NOMO-1 treated with dmso at 0.1 percent for 144 hours (cell line): Measurements from ENCODE around the gene ADGRE1.
"Not testable (repeated sequence)": the region's sequence is repeated elsewhere in the genome, so short reads cannot be mapped to it uniquely, and the experiment has no call there.

Experiments
- DNase-seq: peaks from one replicate; lab custom pipeline; 2025; ENCODE audit not compliant: unreplicated experiment; lab: John Stamatoyannopoulos, UW

ADGRE1 gene, protein sequence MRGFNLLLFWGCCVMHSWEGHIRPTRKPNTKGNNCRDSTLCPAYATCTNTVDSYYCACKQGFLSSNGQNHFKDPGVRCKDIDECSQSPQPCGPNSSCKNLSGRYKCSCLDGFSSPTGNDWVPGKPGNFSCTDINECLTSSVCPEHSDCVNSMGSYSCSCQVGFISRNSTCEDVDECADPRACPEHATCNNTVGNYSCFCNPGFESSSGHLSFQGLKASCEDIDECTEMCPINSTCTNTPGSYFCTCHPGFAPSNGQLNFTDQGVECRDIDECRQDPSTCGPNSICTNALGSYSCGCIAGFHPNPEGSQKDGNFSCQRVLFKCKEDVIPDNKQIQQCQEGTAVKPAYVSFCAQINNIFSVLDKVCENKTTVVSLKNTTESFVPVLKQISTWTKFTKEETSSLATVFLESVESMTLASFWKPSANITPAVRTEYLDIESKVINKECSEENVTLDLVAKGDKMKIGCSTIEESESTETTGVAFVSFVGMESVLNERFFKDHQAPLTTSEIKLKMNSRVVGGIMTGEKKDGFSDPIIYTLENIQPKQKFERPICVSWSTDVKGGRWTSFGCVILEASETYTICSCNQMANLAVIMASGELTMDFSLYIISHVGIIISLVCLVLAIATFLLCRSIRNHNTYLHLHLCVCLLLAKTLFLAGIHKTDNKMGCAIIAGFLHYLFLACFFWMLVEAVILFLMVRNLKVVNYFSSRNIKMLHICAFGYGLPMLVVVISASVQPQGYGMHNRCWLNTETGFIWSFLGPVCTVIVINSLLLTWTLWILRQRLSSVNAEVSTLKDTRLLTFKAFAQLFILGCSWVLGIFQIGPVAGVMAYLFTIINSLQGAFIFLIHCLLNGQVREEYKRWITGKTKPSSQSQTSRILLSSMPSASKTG

DNA sequence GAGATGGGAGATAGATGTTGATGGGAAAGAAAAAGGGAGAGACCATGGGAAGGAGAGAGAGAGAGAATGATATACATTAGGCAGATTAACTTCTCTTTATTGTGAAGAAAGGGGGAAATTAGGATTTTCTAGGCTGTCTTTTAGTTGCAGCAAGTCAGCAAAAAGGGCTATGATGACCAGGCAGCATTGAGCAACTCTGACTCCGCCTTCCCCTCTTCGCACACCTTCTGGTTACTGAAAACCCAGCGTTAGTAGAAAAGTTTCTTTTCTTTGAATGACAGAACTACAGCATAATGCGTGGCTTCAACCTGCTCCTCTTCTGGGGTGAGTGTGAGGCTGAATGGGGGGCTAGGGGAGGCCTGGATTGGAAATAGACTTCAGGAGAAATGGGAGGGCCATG is at the start of gene ADGRE1:
Gene ADGRE1, plus strand, starts transcription at position 264 of the 400 bp plus-strand sequence. Its CDS starts 30 bp downstream, at position 294.
- DNase-seq, result peak; percentile 77

DNA sequence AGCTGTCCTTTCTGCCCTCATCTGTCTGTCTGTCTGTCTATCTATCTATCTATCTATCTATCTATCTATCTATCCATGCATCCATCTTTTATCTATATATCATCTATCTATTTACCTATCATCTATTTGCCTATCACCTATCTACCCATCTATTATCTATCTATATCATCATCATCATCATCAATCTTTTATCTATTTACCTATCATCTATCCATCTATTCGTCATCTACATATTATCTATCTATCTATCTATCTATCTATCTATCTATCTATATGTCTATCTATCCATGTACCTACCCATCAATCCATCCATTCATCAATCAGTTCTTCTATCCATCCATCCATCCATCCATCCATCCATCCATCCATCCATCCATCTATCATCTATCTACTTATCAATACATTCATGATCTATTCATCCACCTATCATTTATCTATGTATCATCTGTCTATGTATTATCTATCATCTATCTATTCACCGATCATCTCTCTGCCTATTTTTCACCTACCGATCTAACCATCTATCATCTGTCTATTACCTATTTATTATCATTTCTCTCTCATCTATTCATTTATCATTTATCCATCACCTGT is 49.2 kb upstream of the ADGRE1 start:
- DNase-seq, result no peak

DNA sequence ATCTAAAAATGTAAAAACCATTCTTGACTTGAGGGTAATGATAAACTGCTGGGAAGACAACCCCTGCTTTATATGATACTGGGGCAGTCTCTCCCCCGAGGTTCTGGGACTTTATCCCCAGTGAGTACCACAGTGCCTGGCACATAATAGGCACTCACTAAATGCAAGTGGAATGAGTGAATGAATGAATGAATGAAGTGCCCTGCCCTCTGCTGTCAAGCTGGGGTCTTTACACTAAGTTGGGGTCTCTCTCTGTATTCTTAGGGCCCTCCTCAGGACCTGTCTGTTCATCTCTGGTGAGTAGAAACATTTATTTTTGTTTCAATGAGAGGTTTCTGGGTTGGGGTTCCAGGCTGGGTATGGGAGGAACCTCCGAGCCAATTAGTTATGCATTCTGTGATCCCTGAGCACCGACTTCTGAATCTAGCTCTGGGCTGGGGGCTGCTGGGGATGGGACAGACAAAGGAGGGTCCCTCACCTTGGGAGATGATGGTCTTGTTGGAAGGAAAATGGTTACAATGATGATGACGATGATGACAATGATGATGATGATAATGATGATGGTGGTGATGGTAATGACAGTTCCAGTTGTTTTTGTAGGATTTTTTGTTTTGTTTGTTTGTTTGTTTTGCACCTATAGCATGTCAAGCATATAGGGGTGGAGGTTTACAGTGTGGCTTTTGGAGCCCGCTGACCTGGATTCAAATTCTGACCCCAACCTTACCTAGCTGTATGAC is 44.3 kb upstream of the ADGRE1 start:
- no peak for DNase-seq

DNA sequence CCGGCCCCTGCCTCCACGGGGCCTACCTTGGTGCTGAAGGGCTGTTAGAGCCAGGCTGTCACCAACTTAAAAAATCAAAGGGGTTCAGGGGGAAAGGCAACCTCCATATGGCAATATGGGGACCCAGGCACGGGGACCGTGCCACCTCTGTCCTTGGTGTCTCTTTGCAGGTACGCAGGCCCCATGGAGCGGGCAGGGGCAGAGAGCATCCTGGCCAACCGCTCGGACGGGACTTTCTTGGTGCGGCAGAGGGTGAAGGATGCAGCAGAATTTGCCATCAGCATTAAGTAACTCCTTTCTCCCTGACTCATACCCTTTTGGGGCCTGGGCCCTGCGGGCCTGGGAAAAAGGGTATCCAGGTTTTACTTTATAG is 39.6 kb upstream of the ADGRE1 start:
- no peak for DNase-seq

DNA sequence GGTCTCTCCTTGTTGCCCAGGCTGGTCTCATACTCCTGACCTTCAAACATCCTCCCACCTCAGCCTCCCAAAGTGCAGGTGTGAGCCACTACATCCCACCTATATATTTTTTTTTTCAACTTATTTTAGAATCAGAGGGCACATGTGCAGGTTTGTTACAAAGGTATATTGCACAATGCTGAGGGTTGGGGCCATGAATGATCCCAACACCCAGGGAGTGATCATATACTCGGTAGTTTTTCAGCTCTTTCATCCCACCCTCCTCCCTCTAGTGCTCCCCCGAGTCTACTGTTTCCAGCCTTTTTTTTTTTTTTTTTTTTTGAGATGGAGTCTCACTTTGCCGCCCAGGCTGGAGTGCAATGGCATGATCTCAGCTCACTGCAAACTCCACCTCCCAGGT is 38.4 kb upstream of the ADGRE1 start:
- DNase-seq, result no peak

DNA sequence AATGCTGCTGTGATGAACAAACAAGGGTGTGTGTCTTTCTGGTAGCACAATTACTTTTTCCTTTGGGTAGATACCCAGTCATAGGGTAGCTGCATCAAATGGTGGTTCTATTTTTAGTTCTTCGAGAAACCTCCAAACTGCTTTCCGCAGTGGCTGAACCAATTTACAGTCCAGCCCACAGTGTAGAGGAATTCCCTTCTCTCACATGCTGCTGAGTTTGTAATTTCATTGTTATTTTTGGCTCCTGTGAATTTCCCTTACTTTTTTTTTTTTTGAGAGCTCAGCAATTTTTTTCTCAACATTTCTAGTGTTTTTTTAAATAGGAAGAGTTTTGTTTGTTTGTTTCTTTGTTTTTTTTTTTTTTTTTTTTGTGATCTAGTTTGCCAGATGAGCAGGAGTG is 37.5 kb upstream of the ADGRE1 start:
- no peak for DNase-seq

DNA sequence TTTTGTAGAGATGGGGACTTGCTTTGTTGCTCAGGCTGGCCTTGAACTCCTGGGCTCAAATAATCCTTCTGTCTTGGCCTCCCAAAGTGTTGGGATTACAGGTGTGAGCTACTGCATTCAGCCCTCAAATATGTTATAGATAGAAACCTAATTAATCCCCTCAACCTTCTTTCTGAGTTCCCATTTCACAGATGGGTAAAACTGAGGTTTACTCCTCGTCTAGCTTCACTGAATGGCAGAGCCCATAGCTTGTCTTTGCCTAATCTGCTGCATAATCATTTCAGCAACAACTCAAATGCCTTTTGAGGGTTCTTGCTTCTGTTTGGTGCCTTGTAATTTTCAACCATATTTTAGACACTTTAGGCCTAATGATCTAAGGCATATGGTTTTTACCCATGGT is 36.0 kb upstream of the ADGRE1 start:
- DNase-seq, result no peak

DNA sequence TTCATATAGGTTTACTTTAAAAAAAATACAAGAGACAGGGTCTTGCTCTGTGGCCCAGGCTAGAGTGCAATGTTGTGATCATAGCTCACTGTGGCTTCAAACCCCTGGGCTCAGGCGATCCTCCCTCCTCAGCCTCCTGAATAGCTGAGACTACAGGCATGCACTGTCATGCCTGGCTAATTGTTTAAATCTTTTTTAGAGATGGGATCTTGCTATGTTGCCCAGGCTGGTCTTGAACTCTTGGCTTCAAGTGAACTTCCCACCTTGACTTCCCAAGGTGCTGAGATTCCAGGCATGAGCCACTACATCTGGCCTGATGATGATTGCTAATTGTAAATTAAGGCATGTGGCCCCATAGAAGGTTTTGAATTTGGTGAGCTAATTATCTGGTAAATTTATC is 35.4 kb upstream of the ADGRE1 start:
- DNase-seq, result no peak

DNA sequence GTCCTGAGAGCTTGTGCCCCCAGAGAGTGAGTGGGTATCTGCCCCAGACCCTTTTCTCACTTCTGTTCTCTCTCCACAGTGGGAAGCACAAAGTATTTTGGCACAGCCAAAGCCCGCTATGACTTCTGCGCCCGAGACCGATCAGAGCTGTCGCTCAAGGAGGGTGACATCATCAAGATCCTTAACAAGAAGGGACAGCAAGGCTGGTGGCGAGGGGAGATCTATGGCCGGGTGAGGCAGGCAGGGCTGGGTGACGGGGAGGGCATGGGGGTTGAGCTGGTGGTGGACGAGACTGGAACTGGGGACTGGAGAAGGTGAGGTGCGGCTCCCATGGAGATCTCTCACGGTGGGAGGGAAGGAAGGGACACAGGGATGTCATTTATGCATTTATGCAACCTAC is 33.5 kb upstream of the ADGRE1 start:
- no peak for DNase-seq

DNA sequence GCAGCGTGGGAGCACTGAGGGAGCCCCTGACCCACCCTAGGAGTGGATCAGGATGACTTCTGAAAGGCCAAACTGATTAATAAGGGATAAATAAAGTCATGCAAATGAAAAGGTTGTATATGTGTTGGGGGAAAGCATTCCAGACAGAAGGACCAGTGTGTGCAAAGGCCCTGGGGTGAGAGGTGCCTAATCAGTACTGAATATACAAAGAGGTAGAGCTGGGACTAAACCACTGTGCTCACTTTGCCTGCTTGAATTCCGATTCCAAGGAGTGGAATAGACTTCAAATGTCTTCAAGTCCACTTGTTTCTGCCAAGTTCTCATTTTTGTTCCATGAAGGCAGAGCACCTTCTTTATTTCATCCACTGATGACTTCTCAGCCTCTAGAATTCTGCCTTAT is 32.6 kb upstream of the ADGRE1 start:
- no peak for DNase-seq

DNA sequence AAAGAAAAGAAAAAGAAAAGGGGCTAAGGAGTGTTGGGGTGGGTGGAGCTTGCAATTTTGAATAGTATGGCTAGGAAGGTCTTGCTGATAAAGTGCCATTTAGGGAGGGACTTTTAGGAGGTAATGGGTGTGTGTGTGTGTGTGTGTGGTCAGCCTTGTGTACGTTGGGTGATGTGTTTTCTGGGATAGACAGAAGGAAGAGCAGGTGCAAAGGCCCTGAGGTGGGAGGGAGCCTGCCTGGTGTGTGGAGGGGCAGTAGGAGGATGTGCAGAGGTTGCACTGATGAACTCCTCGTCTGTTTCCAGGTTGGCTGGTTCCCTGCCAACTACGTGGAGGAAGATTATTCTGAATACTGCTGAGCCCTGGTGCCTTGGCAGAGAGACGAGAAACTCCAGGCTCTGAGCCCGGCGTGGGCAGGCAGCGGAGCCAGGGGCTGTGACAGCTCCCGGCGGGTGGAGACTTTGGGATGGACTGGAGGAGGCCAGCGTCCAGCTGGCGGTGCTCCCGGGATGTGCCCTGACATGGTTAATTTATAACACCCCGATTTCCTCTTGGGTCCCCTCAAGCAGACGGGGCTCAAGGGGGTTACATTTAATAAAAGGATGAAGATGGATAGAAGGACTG is 30.5 kb upstream of the ADGRE1 start:
- no peak for DNase-seq

DNA sequence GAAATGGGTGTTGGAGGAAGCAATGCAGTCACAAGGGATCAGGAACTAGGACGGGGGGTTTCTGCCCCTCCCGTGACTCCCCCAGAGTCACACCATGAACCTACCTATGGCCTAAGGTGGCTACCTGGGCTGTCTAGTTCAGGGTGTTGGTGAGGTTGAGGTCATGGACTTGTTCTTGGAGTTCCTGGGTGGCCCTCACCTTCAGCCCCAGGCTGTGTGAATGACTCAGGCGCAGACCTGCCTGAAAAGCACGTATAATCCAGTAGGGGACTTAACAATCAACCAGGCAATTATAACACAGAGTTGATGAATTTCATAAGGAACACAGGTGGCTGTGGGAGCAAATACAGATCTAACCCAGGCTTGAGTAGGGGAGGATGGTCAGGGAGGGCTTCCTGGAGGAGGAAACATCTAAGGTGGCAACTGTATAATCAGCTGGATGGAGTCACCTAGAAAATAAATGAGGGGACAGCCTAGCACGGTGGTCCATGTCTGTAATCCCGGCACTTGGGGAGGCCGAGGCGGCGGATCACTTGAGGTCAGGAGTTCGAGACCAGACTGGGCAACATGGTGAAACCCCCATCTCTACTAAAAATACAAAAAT is 25.6 kb upstream of the ADGRE1 start:
- no peak for DNase-seq

DNA sequence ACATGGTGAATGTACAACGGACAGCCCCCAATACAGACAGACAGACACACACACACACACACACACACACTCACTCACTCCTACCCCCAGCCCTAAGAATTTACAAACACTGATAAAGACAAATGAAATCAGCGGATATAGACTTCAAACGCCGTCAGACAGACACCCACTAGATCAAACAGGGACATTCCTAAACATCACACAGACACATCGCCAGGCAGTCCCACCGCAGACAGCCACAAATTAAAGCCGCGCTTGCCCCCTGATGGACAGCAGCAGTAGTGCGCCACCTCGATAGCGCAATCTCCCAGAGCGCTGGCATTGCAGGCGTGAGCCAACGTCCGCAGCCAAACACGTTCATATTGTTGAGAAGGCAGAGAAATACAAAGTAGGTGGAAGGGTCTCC is 24.7 kb upstream of the ADGRE1 start:
- peak; percentile 85 for DNase-seq

DNA sequence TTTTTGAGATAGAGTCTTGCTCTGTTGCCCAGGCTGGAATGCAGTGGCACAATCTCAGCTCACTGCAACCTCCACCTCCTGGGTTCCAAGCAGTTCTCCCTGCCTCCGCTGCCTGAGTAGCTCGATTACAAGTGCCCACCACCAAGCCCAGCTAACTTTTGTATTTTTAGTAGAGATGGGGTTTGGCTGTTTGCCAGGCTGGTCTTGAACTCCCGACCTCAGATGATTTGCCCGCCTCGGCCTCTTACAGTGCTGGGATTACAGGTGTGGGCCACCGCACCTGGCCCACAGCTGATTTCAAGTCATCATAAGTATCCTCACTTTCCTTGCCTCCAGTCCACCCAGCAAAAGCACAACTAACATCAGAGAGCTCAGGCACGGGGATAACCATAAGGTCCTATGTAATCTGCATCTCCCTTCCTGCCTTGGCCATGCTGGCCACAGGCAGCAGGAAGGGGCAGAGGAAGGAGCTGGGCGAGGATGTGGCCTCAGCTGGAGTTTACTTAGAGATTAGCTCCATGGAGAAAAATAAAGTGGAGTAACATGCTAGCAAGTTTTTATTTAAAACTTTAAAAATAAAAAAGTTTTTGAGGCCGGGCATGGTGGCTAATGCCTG is 22.9 kb upstream of the ADGRE1 start:
- no peak for DNase-seq

DNA sequence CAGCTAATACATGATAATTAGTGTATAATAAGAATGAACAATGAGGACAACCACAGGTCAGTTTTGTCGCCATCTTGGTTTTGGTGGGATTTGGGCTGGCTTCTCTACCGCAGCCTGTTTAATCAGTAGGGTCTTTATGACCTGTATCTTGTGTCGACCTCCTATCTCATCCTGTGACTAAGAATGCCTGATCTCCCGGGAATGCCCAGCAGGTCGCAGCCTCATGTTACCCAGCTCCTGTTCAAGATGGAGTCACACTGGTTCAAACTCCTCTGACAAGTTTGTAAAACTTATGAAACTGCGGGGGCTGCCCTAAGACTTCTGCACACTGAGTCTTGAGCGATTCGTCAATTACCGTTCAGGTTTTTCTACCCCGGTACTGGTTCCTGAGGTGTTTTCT is 21.5 kb upstream of the ADGRE1 start:
- no peak for DNase-seq

DNA sequence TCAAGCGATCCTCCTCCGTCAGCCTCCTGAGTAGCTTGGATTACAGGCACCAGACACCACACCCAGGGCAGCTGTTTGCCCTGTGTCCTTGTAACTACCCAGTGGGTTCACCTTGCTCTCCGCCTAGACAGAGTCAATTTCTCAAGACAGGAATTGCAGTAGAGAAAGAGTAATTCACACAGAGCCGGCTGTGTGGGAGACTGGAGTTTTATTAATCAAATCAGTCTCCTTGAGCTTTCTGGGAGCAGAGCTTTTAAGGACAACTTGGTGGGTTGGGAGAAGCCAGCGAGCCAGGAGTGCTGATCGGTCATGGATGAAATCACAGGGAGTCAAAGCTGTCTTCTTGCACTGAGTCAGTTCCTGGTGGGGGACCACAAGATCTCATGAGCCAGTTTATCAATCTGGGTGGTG is 20.6 kb upstream of the ADGRE1 start:
- no peak for DNase-seq

DNA sequence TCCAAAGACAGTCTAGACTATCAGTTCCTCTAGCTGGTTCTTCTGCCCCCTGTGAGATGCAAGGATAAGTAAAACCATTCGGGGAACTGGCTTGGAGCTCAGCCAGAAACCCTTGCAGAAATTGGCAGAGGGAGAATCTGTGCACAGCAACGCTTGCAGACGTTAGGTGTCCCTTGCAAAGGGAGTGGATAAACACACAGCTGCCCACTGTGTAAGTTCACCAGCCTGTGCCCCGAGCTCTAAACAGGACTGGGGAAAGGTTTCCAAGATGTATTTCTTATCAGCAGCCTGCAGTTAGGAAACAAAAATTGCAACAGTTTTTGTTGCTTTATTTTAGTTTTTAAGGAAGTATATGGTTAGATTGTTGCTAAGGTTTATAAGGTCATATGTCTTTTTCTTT is 19.0 kb upstream of the ADGRE1 start:
- DNase-seq, result peak; percentile 57

DNA sequence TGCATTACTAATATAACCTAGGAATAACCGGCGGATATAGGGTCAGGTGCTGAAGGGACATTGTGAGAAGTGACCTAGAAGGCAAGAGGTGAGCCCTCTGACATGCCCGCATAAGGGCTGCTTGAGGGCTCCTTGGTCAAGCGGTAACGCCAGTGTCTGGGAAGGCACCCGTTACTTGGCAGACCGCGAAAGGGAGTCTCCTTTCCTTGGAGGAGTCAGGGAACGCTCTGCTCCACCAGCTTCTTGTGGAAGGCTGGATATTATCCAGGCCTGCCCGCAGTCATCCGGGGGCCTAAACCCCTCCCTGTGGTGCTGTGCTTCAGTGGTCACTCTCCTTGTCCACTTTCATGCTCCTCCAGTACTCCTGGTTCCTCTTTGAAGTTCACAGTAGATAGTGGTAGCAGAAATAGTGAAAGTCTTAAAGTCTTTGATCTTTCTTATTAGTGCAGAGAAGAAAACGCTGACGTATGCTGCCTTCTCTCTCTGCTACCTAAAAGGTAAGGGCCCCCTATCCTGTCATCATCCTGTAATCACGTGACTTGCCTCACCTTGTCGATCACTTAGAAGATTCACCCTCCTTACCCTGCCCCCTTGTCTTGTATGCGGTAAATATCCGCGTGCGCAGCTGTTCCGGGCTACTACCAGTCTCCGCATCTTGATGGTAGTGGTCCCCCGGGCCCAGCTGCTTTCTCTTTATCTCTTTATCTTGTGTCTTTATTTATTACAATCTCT is 18.1 kb upstream of the ADGRE1 start:
- not testable (repeated sequence) for DNase-seq
